ENCODE results near the gene TES.

Gene TES

DNA sequence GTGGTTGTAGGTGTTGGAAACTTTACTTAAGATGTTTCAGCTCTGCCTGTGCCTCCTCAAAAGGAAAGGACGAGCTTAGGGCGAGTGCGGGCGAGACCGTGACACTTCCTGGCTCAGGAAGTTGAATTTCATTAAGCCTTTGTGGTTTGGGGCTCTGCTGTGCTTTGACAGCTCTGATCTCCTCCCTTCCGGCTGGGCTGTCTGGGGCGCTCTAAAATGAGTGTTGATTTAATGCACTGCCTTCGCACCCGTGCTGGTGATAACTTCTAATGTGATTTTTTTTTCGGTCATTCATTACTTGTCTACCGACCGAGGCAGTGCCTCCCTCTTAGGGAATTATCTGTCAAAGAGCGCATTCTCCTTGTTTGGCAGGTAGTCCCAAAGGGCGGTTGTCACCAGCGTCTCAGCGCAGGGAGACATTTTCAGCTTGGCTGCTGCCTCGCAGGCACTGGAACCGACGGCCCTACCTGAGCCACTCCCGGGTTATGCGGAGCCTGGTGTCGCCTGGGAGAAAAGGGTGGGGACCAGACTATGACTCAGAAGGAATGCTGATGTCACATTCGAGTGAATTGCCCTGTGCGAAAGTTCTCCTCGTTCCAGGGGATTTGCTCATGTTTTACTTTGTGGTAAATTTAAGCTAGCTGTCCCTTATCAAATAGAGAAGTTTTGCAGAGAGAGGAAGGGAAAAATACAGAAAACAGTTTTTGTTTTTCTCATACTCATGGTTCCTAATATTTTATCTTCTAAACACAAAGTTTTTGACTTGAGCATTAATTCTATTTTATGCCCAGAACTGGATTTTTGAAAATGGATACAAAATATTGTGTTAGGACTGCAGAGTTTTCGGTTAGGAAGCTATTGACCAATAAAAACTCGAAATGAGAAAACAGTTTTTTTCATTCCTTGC lies 920 bp downstream of the TES start:
- no peak for TF ChIP-seq CTCF (IDR thresholded peaks at IDR 0.05; ENCODE audit: extremely low read depth, insufficient read depth, missing control alignments)
- in situ Hi-C loops (cut with MboI; ENCODE audit: low pct_unique_long_range_greater_than_20kb, low sequenced_read_pairs, unreplicated experiment), result no loop called here
- DNase-seq (ENCODE audit: low spot score), result peak; percentile 66

- in situ Hi-C loops (cut with MboI; ENCODE audit: low pct_unique_long_range_greater_than_20kb, low sequenced_read_pairs, unreplicated experiment), result no loop called here
- no peak for TF ChIP-seq CTCF (IDR thresholded peaks at IDR 0.05; ENCODE audit: extremely low read depth, insufficient read depth, missing control alignments)
- no peak for DNase-seq (ENCODE audit: low spot score)
These were observed 1.7 kb downstream of the TES start for GRCh38 chr7:116211913-116212596.

GRCh38 chr7:116212869-116213268 lies 2.5 kb downstream of the TES start:
- DNase-seq (ENCODE audit: low spot score), result no peak

DNA sequence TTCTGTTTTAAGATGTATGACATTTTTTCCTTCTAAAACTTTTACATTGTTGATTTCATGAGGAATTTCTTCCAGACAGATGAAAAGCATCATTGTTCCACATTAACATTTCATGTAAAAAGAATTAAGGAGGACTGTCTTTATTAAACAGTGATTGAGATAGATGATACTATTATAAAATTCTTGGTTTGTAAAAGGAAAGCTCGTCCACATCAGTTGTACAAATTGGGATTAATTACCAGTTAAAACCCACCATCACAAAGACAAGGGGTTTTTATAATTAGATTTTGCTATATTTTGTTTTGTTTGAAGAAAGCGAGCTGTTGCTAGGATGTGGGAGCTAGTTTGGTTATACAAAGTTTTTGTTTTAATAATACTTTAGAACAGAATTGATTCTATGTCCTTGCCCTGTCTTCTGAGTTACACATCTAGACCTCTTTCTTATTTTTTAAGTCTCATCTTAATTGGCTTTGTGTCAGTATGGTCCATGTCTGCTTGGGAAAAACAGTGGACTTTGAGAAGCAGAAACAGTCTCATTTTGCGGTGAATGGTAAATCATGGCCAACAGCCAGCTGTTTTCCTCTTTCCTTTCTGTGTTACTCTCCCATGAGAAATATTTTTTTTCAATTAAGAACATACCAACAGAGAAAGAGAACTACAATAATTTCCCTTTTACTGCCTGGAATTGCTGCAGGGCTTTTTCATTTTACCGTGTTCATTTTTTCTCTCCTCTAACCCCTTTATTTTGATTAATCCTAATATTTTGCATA lies 3.2 kb downstream of the TES start:
- no peak for TF ChIP-seq CTCF (IDR thresholded peaks at IDR 0.05; ENCODE audit: extremely low read depth, insufficient read depth, missing control alignments)
- in situ Hi-C loops (cut with MboI; ENCODE audit: low pct_unique_long_range_greater_than_20kb, low sequenced_read_pairs, unreplicated experiment), result no loop called here
- no peak for DNase-seq (ENCODE audit: low spot score)

More at GRCh38 chr7:116212869-116213268, 2.5 kb downstream of the TES start:
- in situ Hi-C loops (cut with MboI; ENCODE audit: low pct_unique_long_range_greater_than_20kb, low sequenced_read_pairs, unreplicated experiment), result no loop called here
- TF ChIP-seq CTCF (IDR thresholded peaks at IDR 0.05; ENCODE audit: extremely low read depth, insufficient read depth, missing control alignments), result no peak

GRCh38 chr7:116214921-116215320 lies 4.6 kb downstream of the TES start:
- DNase-seq (ENCODE audit: low spot score), result no peak
- no peak for TF ChIP-seq CTCF (IDR thresholded peaks at IDR 0.05; ENCODE audit: extremely low read depth, insufficient read depth, missing control alignments)
- in situ Hi-C loops (cut with MboI; ENCODE audit: low pct_unique_long_range_greater_than_20kb, low sequenced_read_pairs, unreplicated experiment), result no loop called here

GRCh38 chr7:116215551-116215950 lies 5.2 kb downstream of the TES start:
- TF ChIP-seq CTCF (IDR thresholded peaks at IDR 0.05; ENCODE audit: extremely low read depth, insufficient read depth, missing control alignments), result no peak
- in situ Hi-C loops (cut with MboI; ENCODE audit: low pct_unique_long_range_greater_than_20kb, low sequenced_read_pairs, unreplicated experiment), result no loop called here
- no peak for DNase-seq (ENCODE audit: low spot score)
